CD4-positive, alpha-beta T cell (primary cell): Measurements from ENCODE around the gene PAX3. TPM values are rescaled to one million over a fixed set of nuclear protein-coding genes. Genes with fewer than 3 reads are reported as not detected.

Experiments used
- ATAC-seq: fragments of 200-7000 bp; cut with Tn5 transposase; one replicate; pipeline ENCODE4 v1.10.0; 2022; ENCODE audit warnings: mild to moderate bottlenecking; ENCODE audit not compliant: poor library complexity
- CTCF ChIA-PET: fragments of 350-600 bp; sonication (Branson Sonifier 250); formaldehyde crosslinking; loops from one replicate; lab custom pipeline; 2021; ENCODE audit warnings: antibody characterized with exemption, inconsistent platforms; lab: Charles Lee
- POLR2A ChIA-PET: fragments of 350-600 bp; sonication (Branson Sonifier 250); formaldehyde crosslinking; loops from one replicate; lab custom pipeline; 2021; ENCODE audit warnings: antibody characterized with exemption, inconsistent platforms; lab: Charles Lee
- DNase-seq, 14 experiments: peaks; one replicate each; pipeline ENCODE4 v3.0.0-alpha.2; 2013 to 2020; ENCODE audit warnings: mixed read lengths in 2 of 14
- H3K27ac ChIP-seq, 2 donors: one replicate each; pipeline versions ENCODE4 v1.5.1 to v1.7.0; 2013; ENCODE audit warnings: low read length in 2 of 2, low read depth in 1 of 2, mild to moderate bottlenecking in 1 of 2
- H3K27me3 ChIP-seq, 2 experiments: 1 replicate in 1 of 2; 2 replicates in 1 of 2; pipeline versions ENCODE4 v1.6.1 to v1.7.0; 2013; ENCODE audit warnings: low read length in 2 of 2, control low read depth in 1 of 2, mild to moderate bottlenecking in 1 of 2, moderate library complexity in 1 of 2; ENCODE audit not compliant: insufficient read depth in 2 of 2, control insufficient read depth in 1 of 2
- H3K36me3 ChIP-seq: one replicate; pipeline ENCODE4 v1.6.1; 2013; ENCODE audit warnings: low read length, control low read depth; ENCODE audit not compliant: insufficient read depth
- H3K4me1 ChIP-seq: one replicate; pipeline ENCODE4 v1.6.1; 2013; ENCODE audit warnings: low read length, control low read depth; ENCODE audit not compliant: insufficient read depth
- H3K4me3 ChIP-seq: one replicate; pipeline ENCODE4 v1.5.1; 2013; ENCODE audit warnings: mild to moderate bottlenecking, low read length, moderate library complexity
- H3K9me3 ChIP-seq, 2 experiments: 1 replicate in 1 of 2; 2 replicates in 1 of 2; pipeline versions ENCODE4 v1.6.1 to v1.7.0; 2013; ENCODE audit warnings: low read length in 2 of 2, mild to moderate bottlenecking in 2 of 2, control low read depth in 1 of 2, moderate library complexity in 1 of 2; ENCODE audit not compliant: control insufficient read depth in 1 of 2, insufficient read depth in 1 of 2
- H3K27ac Mint-ChIP-seq: one replicate; pipeline ENCODE4 v1.8.0; 2020; ENCODE audit warnings: mixed read lengths
- H3K27me3 Mint-ChIP-seq: one replicate; pipeline ENCODE4 v1.8.0; 2021; ENCODE audit warnings: mixed read lengths
- H3K36me3 Mint-ChIP-seq: one replicate; pipeline ENCODE4 v1.8.0; 2021; ENCODE audit warnings: low read depth, mixed read lengths
- H3K4me1 Mint-ChIP-seq: one replicate; pipeline ENCODE4 v1.8.0; 2021; ENCODE audit warnings: low read depth, mixed read lengths
- H3K4me3 Mint-ChIP-seq: one replicate; pipeline ENCODE4 v1.8.0; 2020; ENCODE audit warnings: mild to moderate bottlenecking, mixed read lengths
- H3K9me3 Mint-ChIP-seq: one replicate; pipeline ENCODE4 v1.8.0; 2020; ENCODE audit warnings: mixed read lengths
- intact Hi-C, 2 experiments: fragments of 100-400 bp; cut with DNase I in 1 of 2; cut with micrococcal nuclease in 1 of 2; formaldehyde crosslinking; loops; one replicate each; pipeline versions ENCODE4 v1.15.1 to v1.9.0; 2023 to 2025; cut with DNase I, micrococcal nuclease
- total RNA-seq, 174 experiments: library from RNA in 2 of 174; stranded (reverse) in 2 of 174; gene quantifications; one replicate each; pipeline ENCODE4 v1.2.3 and lab custom pipeline; 2021 to 2026
- TF ChIP-seq, protein P1 (sequence below): fragments of 200-600 bp; IDR thresholded peaks from one replicate; pipeline ENCODE4 v1.8.0; 2022; ENCODE audit warnings: antibody characterized with exemption, mild to moderate bottlenecking

Gene PAX3
- total RNA-seq, 2 experiments from 2014 or later = not detected

DNA sequence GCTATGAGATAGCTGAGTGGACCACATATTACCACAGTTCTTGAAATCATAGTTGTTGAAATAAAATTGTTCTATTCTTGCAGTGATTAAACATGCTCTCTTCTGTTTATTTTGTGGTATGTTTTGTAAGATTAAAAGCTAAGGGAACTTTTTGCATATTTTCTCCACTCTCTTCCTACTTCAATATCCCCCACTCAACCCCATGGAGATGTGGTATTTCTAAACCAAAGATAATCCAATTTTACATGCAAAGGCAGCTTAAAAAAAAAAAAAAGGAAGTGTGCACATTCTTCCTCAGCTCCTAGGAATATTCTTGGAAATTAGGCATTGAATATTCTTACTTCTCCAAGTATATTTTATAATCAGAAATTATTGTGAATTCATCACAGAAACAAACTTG is 15.0 kb upstream of the PAX3 start:
- Mint-ChIP-seq H3K27me3 (peaks cover 95% of the 10 kb centered on the region), H3K4me3 (no peak overlapping the region), H3K9me3 (no peaks in the 10 kb centered on the region), H3K27ac (no peak overlapping the region), H3K36me3 (no peaks in the 10 kb centered on the region), H3K4me1 (peaks cover 13% of the 10 kb centered on the region)
- TF ChIP-seq, protein P1, sequence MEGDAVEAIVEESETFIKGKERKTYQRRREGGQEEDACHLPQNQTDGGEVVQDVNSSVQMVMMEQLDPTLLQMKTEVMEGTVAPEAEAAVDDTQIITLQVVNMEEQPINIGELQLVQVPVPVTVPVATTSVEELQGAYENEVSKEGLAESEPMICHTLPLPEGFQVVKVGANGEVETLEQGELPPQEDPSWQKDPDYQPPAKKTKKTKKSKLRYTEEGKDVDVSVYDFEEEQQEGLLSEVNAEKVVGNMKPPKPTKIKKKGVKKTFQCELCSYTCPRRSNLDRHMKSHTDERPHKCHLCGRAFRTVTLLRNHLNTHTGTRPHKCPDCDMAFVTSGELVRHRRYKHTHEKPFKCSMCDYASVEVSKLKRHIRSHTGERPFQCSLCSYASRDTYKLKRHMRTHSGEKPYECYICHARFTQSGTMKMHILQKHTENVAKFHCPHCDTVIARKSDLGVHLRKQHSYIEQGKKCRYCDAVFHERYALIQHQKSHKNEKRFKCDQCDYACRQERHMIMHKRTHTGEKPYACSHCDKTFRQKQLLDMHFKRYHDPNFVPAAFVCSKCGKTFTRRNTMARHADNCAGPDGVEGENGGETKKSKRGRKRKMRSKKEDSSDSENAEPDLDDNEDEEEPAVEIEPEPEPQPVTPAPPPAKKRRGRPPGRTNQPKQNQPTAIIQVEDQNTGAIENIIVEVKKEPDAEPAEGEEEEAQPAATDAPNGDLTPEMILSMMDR = no peak
- POLR2A ChIA-PET = no interaction called here
- Histone ChIP-seq H3K27ac (no peak overlapping the region), H3K9me3 (peaks cover 0 to 23% of the 10 kb centered on the region in 2 experiments), H3K4me3 (no peak overlapping the region), H3K4me1 (peaks cover 25% of the 10 kb centered on the region), H3K36me3 (no peaks in the 10 kb centered on the region), H3K27me3 (peaks cover 65 to 88% of the 10 kb centered on the region in 2 experiments)
- ATAC-seq (no peak), DNase-seq (no peak)
- CTCF ChIA-PET = no interaction called here
- intact Hi-C loops = loop anchor here in 1 of 2 experiments (10.0 kb wide), 1 partner anchor 111 kb away; the partner anchor contains the start of gene SGPP2

DNA sequence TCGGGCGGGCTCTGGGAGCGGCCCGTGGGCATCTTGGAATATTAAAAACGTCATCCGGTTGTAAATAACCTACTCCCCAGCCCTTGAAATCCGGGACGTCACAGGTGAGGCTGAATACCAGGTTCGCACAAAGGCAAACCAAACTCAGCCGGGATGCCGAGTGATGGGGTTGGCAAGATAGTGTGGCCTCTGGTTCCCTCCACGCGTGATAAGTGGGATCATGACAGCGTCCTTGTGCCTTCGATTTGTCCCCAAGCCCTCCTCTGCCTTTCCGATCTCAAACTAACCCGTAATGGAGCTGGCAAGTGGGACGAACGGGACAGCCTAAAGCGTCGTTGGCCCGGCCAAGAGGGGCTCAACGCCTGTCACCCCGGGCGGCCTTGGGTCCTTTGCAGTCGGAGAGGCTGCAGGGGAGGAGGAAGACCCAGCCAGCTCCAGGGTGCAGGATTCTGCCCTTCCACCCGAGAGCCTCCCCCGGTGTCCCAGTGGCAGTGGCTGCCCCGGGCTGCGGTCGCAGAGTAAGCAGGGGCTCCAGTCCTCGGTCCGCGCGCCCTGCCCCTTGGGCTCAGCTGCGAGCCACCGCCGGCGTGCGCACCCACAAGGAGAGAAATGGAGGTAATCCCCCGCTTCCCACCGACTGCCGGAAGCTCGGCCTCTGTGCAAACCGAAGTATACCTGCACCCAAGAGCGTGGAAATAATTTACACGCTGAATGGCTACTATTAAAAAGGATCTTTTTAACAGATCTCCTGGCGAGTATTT is 13.4 kb upstream of the PAX3 start:
- H3K36me3 Mint-ChIP-seq = no peaks in the 10 kb centered on the region
- H3K27me3 Mint-ChIP-seq = peaks cover 98% of the 10 kb centered on the region
- ChIA-PET CTCF (no interaction called here), POLR2A (interaction anchor here (0.7 kb wide), 1 partner anchor 10 kb away, joined by 3 read pairs; no protein-coding TSS in a partner anchor)
- peaks cover 77 to 98% of the 10 kb centered on the region in 2 experiments for H3K27me3 ChIP-seq
- TF ChIP-seq, protein P1 = no peak
- peaks cover 5% of the 10 kb centered on the region for H3K4me1 Mint-ChIP-seq
- H3K4me3 Mint-ChIP-seq = peak overlapping the region; percentile 11
- peaks cover 22% of the 10 kb centered on the region for H3K4me1 ChIP-seq
- no peak overlapping the region for H3K27ac ChIP-seq
- H3K4me3 ChIP-seq = no peak overlapping the region
- H3K9me3 ChIP-seq = peaks cover 0 to 33% of the 10 kb centered on the region in 2 experiments
- intact Hi-C loops = loop anchor here in 1 of 2 experiments (10.0 kb wide), 1 partner anchor 113 kb away; the partner anchor contains the start of gene SGPP2
- no peak overlapping the region for H3K27ac Mint-ChIP-seq
- no peaks in the 10 kb centered on the region for H3K36me3 ChIP-seq
- ATAC-seq (no peak), DNase-seq (no peak)
- H3K9me3 Mint-ChIP-seq = no peaks in the 10 kb centered on the region

DNA sequence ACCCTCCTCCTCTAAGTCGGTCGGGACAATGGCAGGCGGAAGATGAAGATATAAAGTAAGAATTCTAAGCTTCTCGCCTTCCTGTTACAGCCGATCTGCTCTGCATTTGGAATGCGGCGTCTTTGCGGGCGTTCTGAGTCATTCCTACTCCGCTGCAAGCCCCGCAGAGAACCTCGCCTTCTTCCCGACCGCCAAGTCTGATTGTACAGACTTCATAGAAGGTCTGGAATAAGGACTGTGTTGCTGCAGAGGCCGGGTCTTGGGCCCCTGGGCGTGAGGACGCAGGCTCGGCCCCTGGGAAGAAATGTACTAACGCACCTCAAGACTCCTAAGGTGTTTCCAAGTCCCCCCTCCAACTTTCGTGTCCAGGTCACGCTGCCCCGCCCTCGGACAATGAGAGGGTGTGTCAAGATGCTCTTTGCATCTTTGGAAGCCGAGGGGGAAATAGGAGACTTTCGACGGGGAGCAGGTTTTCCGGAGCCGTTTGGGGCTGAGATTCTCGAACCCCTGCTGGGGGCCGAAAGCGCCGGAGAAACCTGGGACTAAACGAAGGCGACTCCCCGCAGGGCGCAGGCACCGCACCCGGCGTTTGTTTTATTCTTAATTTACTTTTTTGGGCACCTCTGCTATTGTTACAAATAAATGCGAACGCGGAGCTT is 12.7 kb upstream of the PAX3 start:
- Mint-ChIP-seq H3K4me3 (no peak overlapping the region), H3K27me3 (peaks cover 99% of the 10 kb centered on the region), H3K4me1 (peaks cover 5% of the 10 kb centered on the region), H3K9me3 (no peaks in the 10 kb centered on the region), H3K27ac (no peak overlapping the region), H3K36me3 (no peaks in the 10 kb centered on the region)
- ATAC-seq (no peak), DNase-seq (no peak)
- TF ChIP-seq, protein P1 = no peak
- Histone ChIP-seq H3K27me3 (peaks cover 84 to 98% of the 10 kb centered on the region in 2 experiments), H3K9me3 (peaks cover 0 to 40% of the 10 kb centered on the region in 2 experiments), H3K4me3 (no peak overlapping the region), H3K4me1 (peaks cover 29% of the 10 kb centered on the region), H3K27ac (no peak overlapping the region), H3K36me3 (no peaks in the 10 kb centered on the region)
- CTCF ChIA-PET = no interaction called here
- POLR2A ChIA-PET = no interaction called here
- intact Hi-C loops = loop anchor here in 1 of 2 experiments (10.0 kb wide), 1 partner anchor 113 kb away; the partner anchor contains the start of gene SGPP2
